Body of pancreas (tissue), 4 donors: ENCODE results near the gene SMIM24.

Source experiments
- CTCF ChIP-seq, 7 experiments: fragments of 450-650 bp in 4 of 7; fragments of 200-600 bp in 3 of 7; sonication (generic) in 3 of 7; IDR thresholded peaks; one replicate each; pipeline ENCODE4 v1.5.1; 2016 to 2019; ENCODE audit warnings: antibody characterized with exemption in 7 of 7
- POLR2A ChIP-seq, 3 donors: fragments of 450-650 bp; IDR thresholded peaks; one replicate each; pipeline ENCODE4 v1.6.1; 2016; ENCODE audit warnings: antibody characterized with exemption in 3 of 3, mild to moderate bottlenecking in 2 of 3

- TF ChIP-seq POLR2A (IDR thresholded peaks at IDR 0.05): no peak
- no peak for TF ChIP-seq CTCF (IDR thresholded peaks at IDR 0.05)
Observed at GRCh38 chr19:3511506-3512251, 31.4 kb upstream of the SMIM24 start.
